GM18526 (cell line): ENCODE data around the gene IFITM1.

Experiments
- POLR2A ChIP-seq: IDR thresholded peaks from 3 replicates; pipeline ENCODE4 v1.6.1; 2011; ENCODE audit not compliant: insufficient read length; ENCODE audit errors: extremely low read depth

IFITM1 gene

GRCh38 chr11:279966-280705 is 33.7 kb upstream of the IFITM1 start:
- TF ChIP-seq POLR2A: no peak

GRCh38 chr11:280706-281485 is 32.9 kb upstream of the IFITM1 start:
- no peak for TF ChIP-seq POLR2A

- TF ChIP-seq POLR2A: no peak
Measured at GRCh38 chr11:281486-282161, 32.2 kb upstream of the IFITM1 start.

- no peak for TF ChIP-seq POLR2A
Measured at GRCh38 chr11:282171-282570, 31.7 kb upstream of the IFITM1 start.

GRCh38 chr11:282630-283360 is 31.0 kb upstream of the IFITM1 start:
- no peak for TF ChIP-seq POLR2A

- TF ChIP-seq POLR2A: no peak
Measured at GRCh38 chr11:283405-284104, 30.3 kb upstream of the IFITM1 start.

- TF ChIP-seq POLR2A: no peak
Measured at GRCh38 chr11:284105-285020, 29.5 kb upstream of the IFITM1 start.

GRCh38 chr11:285021-285893 is 28.6 kb upstream of the IFITM1 start:
- TF ChIP-seq POLR2A: no peak

- no peak for TF ChIP-seq POLR2A
Measured at GRCh38 chr11:285894-286220, 28.0 kb upstream of the IFITM1 start.

GRCh38 chr11:287821-288477 is 25.9 kb upstream of the IFITM1 start:
- TF ChIP-seq POLR2A: no peak

- TF ChIP-seq POLR2A: peak; percentile 52
Measured at GRCh38 chr11:288478-289397, 25.1 kb upstream of the IFITM1 start, which contains the start of gene PGGHG. Gene PGGHG (plus strand): TSS chr11:289126. CDS start chr11:289817, 691 bp downstream.
